ENCODE results near the gene NXPH2.

NXPH2 gene

DNA sequence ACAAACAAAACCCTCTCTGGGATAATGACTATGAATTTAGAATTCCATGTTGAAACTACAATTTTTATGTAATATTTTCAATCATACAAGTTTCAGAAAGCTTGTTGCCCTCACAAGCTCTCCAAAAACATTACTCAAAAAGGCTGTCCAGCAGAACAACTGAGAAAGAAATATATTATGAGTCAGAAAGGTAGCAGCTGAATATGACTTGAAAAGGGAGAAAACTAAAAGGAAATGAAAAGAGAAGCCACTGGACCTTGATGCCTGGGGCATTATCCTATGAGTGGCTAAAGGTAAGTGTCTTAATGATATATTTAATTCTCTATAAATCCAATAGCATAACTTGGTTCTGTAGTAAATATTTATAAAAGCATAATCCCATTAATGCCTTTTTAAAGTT lies 61.8 kb downstream of the NXPH2 start:
- Histone ChIP-seq H3K4me3 (ENCODE audit: low read length) (no peak overlapping the region), H3K27ac (ENCODE audit: low read depth, low read length) (no peak overlapping the region), H3K27me3 (ENCODE audit: control insufficient read depth, insufficient read depth, low read length) (no peaks in the 10 kb centered on the region), H3K4me1 (ENCODE audit: control insufficient read depth, insufficient read depth, low read length) (no peaks in the 10 kb centered on the region), H3K9ac (ENCODE audit: low read length) (no peak overlapping the region), H3K36me3 (ENCODE audit: control insufficient read depth, insufficient read depth, low read length) (no peaks in the 10 kb centered on the region)

GRCh38 chr2:138716183-138716582 lies 64.0 kb downstream of the NXPH2 start:
- Histone ChIP-seq H3K27me3 (ENCODE audit: control insufficient read depth, insufficient read depth, low read length) (no peaks in the 10 kb centered on the region), H3K9ac (ENCODE audit: low read length) (no peak overlapping the region), H3K36me3 (ENCODE audit: control insufficient read depth, insufficient read depth, low read length) (no peaks in the 10 kb centered on the region), H3K27ac (ENCODE audit: low read depth, low read length) (no peak overlapping the region), H3K4me3 (ENCODE audit: low read length) (no peak overlapping the region), H3K4me1 (ENCODE audit: control insufficient read depth, insufficient read depth, low read length) (no peaks in the 10 kb centered on the region)

DNA sequence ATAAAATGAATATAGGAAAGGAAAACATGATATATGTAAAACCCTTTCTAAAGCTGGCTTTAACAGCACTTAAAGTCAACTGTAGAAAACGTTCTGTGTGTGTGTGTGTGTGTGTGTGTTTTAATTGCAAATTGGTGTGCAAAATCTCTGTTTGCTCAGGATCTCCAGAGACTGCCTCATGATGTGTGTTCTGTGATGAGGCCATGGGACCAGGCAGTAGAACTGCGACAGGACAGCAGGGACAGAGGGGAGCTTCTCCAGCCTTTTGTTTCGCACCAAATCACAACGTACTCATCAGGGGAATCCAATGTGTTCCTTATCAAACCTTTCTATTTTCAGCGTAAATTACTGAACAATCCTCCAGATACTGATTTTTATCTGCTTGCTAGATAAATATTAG lies 66.7 kb downstream of the NXPH2 start:
- H3K4me3 ChIP-seq (ENCODE audit: low read length): no peak overlapping the region
- H3K4me1 ChIP-seq (ENCODE audit: control insufficient read depth, insufficient read depth, low read length): no peaks in the 10 kb centered on the region
- no peak overlapping the region for H3K9ac ChIP-seq (ENCODE audit: low read length)
- no peaks in the 10 kb centered on the region for H3K36me3 ChIP-seq (ENCODE audit: control insufficient read depth, insufficient read depth, low read length)
- no peak overlapping the region for H3K27ac ChIP-seq (ENCODE audit: low read depth, low read length)
- H3K27me3 ChIP-seq (ENCODE audit: control insufficient read depth, insufficient read depth, low read length): no peaks in the 10 kb centered on the region

- Histone ChIP-seq H3K36me3 (ENCODE audit: control insufficient read depth, insufficient read depth, low read length) (no peaks in the 10 kb centered on the region), H3K9ac (ENCODE audit: low read length) (no peak overlapping the region), H3K4me1 (ENCODE audit: control insufficient read depth, insufficient read depth, low read length) (no peaks in the 10 kb centered on the region), H3K27ac (ENCODE audit: low read depth, low read length) (no peak overlapping the region), H3K27me3 (ENCODE audit: control insufficient read depth, insufficient read depth, low read length) (no peaks in the 10 kb centered on the region), H3K4me3 (ENCODE audit: low read length) (no peak overlapping the region)
Observed at GRCh38 chr2:138713069-138713496, 67.1 kb downstream of the NXPH2 start.

DNA sequence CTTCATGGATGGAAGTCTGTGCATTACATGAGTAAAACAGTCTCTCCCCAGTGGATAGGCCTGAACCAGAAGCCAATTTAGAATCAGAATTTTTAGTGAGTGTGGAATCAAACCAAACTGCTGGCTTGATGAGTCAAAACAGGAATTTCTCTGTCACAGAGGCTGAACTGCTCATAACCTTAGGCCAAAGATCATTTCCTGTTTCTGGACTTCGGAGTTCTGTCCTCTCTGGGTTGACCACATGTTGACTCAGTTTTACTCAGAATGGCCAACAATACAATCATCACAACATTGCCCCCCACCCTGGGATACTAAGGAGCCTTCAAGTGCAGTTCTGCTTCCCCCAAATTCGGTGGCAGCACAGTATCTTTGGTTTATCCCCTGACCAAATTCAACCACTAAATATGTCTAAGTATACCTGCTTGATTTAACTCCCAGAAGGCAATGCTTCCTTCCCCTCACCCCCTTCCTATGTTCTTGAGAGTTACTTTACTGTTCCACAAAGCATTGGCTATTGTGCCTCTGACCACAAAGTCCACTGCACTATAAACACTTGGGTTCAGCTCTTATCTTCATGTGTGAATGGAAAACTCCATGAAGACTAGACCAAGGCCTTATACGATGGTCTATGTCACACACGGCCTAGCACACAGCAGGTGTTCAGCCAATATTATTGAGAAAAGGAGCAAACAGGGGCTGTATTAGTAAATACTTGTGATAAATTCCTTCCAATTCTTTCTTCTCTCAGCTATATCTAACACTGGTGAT lies 67.8 kb downstream of the NXPH2 start:
- Histone ChIP-seq H3K27ac (ENCODE audit: low read depth, low read length) (no peak overlapping the region), H3K36me3 (ENCODE audit: control insufficient read depth, insufficient read depth, low read length) (no peaks in the 10 kb centered on the region), H3K9ac (ENCODE audit: low read length) (no peak overlapping the region), H3K27me3 (ENCODE audit: control insufficient read depth, insufficient read depth, low read length) (no peaks in the 10 kb centered on the region), H3K4me1 (ENCODE audit: control insufficient read depth, insufficient read depth, low read length) (no peaks in the 10 kb centered on the region), H3K4me3 (ENCODE audit: low read length) (no peak overlapping the region)

DNA sequence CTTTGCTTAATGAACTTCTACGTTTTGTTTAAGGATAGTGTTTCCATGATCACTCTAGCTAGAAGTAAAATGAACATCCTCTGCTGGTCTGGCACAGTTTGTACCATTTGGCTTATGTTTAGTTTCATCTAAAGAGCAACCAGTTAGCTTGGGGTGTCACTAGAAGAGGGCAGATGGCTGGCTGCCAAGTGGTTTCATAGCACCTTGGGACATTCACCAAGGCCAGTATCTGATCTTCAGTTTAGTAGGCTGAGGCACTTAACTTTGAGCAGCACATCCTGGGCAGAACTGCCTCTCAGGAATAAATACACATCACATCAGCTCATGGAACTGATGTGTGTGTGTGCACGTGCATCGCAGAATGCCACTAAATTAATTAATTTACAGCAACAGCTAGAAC lies 68.4 kb downstream of the NXPH2 start:
- Histone ChIP-seq H3K27ac (ENCODE audit: low read depth, low read length) (no peak overlapping the region), H3K36me3 (ENCODE audit: control insufficient read depth, insufficient read depth, low read length) (no peaks in the 10 kb centered on the region), H3K9ac (ENCODE audit: low read length) (no peak overlapping the region), H3K27me3 (ENCODE audit: control insufficient read depth, insufficient read depth, low read length) (no peaks in the 10 kb centered on the region), H3K4me3 (ENCODE audit: low read length) (no peak overlapping the region), H3K4me1 (ENCODE audit: control insufficient read depth, insufficient read depth, low read length) (no peaks in the 10 kb centered on the region)

GRCh38 chr2:138708682-138709241 lies 71.4 kb downstream of the NXPH2 start:
- no peaks in the 10 kb centered on the region for H3K36me3 ChIP-seq (ENCODE audit: control insufficient read depth, insufficient read depth, low read length)
- no peaks in the 10 kb centered on the region for H3K27me3 ChIP-seq (ENCODE audit: control insufficient read depth, insufficient read depth, low read length)
- H3K27ac ChIP-seq (ENCODE audit: low read depth, low read length): no peak overlapping the region
- H3K4me1 ChIP-seq (ENCODE audit: control insufficient read depth, insufficient read depth, low read length): no peaks in the 10 kb centered on the region
- no peak overlapping the region for H3K9ac ChIP-seq (ENCODE audit: low read length)
- no peak overlapping the region for H3K4me3 ChIP-seq (ENCODE audit: low read length)

DNA sequence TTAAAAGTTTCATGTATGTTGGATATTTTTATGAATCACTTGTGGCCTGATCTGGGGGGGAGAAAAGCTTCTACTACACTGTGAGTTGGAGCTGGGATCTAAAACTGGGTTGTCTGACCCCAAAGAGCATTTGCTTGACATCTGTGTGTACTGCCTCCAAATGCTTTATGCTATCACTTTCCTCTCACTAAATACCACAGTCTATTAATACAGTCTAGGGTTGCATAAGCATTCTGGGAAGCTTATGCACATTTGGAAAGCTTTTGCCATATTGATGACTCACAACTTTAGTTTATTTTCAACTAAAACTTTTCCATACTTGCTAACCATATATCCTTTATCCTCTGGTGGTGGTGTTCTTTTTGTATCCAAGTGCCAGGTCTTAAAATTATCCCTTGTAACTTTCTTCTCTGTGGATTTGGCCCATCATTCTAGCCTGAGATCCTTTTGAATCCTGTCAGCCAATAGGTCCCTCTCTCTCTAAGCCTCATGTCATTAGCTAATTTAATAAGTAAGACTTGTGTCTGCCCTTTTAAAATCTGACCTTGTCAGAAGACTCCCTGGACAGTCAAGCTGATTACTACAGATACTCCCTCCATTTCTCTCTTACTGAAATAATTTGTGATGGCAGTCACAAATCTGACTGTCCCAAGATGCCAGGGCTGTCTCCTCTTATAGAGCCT lies 72.7 kb downstream of the NXPH2 start:
- H3K27ac ChIP-seq (ENCODE audit: low read depth, low read length): no peak overlapping the region
- no peaks in the 10 kb centered on the region for H3K27me3 ChIP-seq (ENCODE audit: control insufficient read depth, insufficient read depth, low read length)
- no peak overlapping the region for H3K4me3 ChIP-seq (ENCODE audit: low read length)
- H3K9ac ChIP-seq (ENCODE audit: low read length): no peak overlapping the region
- H3K4me1 ChIP-seq (ENCODE audit: control insufficient read depth, insufficient read depth, low read length): no peaks in the 10 kb centered on the region
- H3K36me3 ChIP-seq (ENCODE audit: control insufficient read depth, insufficient read depth, low read length): no peaks in the 10 kb centered on the region

GRCh38 chr2:138703242-138703641 lies 76.9 kb downstream of the NXPH2 start:
- Histone ChIP-seq H3K4me3 (ENCODE audit: low read length) (no peak overlapping the region), H3K36me3 (ENCODE audit: control insufficient read depth, insufficient read depth, low read length) (no peaks in the 10 kb centered on the region), H3K4me1 (ENCODE audit: control insufficient read depth, insufficient read depth, low read length) (no peaks in the 10 kb centered on the region), H3K9ac (ENCODE audit: low read length) (no peak overlapping the region), H3K27me3 (ENCODE audit: control insufficient read depth, insufficient read depth, low read length) (no peaks in the 10 kb centered on the region), H3K27ac (ENCODE audit: low read depth, low read length) (no peak overlapping the region)

DNA sequence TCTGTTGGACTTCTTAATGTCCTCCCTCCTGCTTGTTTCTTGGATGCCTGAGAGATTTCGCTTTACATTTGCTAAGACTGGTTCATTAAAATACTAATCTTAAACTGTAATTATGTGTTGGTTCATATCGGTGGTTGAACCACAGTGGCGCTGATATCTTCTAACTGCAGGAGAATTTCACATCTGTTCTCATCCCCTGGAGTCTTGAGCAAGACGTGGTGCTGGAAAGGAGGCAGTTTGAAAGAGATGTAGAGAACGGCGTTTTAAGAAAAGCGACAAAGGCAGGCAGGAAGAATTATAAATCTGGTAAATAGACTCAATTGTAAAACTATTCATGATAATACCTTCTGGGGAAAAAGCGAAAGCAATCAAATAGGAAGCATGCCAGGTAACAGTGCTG lies 79.5 kb downstream of the NXPH2 start:
- H3K4me1 ChIP-seq (ENCODE audit: control insufficient read depth, insufficient read depth, low read length): no peaks in the 10 kb centered on the region
- H3K27ac ChIP-seq (ENCODE audit: low read depth, low read length): no peak overlapping the region
- H3K9ac ChIP-seq (ENCODE audit: low read length): no peak overlapping the region

GRCh38 chr2:138699421-138699820 lies 80.8 kb downstream of the NXPH2 start:
- H3K36me3 ChIP-seq (ENCODE audit: control insufficient read depth, insufficient read depth, low read length): no peaks in the 10 kb centered on the region
- no peak overlapping the region for H3K27ac ChIP-seq (ENCODE audit: low read depth, low read length)
- no peak overlapping the region for H3K4me3 ChIP-seq (ENCODE audit: low read length)
- H3K27me3 ChIP-seq (ENCODE audit: control insufficient read depth, insufficient read depth, low read length): no peaks in the 10 kb centered on the region
- H3K9ac ChIP-seq (ENCODE audit: low read length): no peak overlapping the region
- H3K4me1 ChIP-seq (ENCODE audit: control insufficient read depth, insufficient read depth, low read length): no peaks in the 10 kb centered on the region

More for the DNA sequence above, 79.5 kb downstream of the NXPH2 start:
- no peaks in the 10 kb centered on the region for H3K27me3 ChIP-seq (ENCODE audit: control insufficient read depth, insufficient read depth, low read length)
- H3K36me3 ChIP-seq (ENCODE audit: control insufficient read depth, insufficient read depth, low read length): no peaks in the 10 kb centered on the region
- no peak overlapping the region for H3K4me3 ChIP-seq (ENCODE audit: low read length)

DNA sequence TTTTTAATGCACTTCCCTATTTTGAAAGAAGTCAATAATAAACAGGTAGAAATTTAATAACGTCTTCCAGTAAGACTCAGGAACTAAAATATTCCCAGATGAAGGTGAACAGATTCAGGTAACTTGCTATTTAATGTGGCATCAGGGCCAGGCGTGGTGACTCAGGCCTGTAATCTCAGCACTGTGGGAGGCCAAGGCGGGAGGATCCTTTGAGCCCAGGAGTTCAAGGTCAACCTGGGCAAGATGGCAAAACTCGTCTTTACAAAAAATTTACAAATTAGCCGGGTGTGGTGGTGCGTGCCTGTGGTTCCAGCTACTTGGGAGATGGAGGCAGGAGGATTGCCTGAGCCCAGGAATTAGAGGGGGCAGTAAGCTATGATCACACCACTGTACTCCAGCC lies 81.8 kb downstream of the NXPH2 start:
- H3K4me1 ChIP-seq (ENCODE audit: control insufficient read depth, insufficient read depth, low read length): no peaks in the 10 kb centered on the region
- H3K36me3 ChIP-seq (ENCODE audit: control insufficient read depth, insufficient read depth, low read length): no peaks in the 10 kb centered on the region
- H3K27me3 ChIP-seq (ENCODE audit: control insufficient read depth, insufficient read depth, low read length): no peaks in the 10 kb centered on the region
- H3K4me3 ChIP-seq (ENCODE audit: low read length): no peak overlapping the region
- no peak overlapping the region for H3K9ac ChIP-seq (ENCODE audit: low read length)
- H3K27ac ChIP-seq (ENCODE audit: low read depth, low read length): no peak overlapping the region
